Gastrocnemius medialis (tissue), 4 donors: Measurements from ENCODE around the gene C3orf62.
"Not testable (repeated sequence)": the region's sequence is repeated elsewhere in the genome, so short reads cannot be mapped to it uniquely, and the experiment has no call there.

Source experiments
- CTCF ChIP-seq, 5 experiments: fragments of 450-650 bp in 3 of 5; fragments of 200-600 bp in 2 of 5; sonication (generic) in 2 of 5; IDR thresholded peaks in 4 of 5; conservative IDR thresholded peaks in 1 of 5; 1 replicate in 4 of 5; 2 replicates in 1 of 5; pipeline ENCODE4 v1.5.1; 2016 to 2019; ENCODE audit warnings: antibody characterized with exemption in 5 of 5, mild to moderate bottlenecking in 3 of 5, moderate library complexity in 3 of 5
- POLR2A ChIP-seq, 2 donors: fragments of 450-650 bp; IDR thresholded peaks; one replicate each; pipeline ENCODE4 v1.6.1; 2017; ENCODE audit warnings: antibody characterized with exemption in 2 of 2, mild to moderate bottlenecking in 2 of 2, moderate library complexity in 2 of 2

GRCh38 chr3:49220985-49221563 is 56.0 kb downstream of the C3orf62 start:
- TF ChIP-seq CTCF (IDR thresholded peaks at IDR 0.05 in 4 of 5, conservative IDR thresholded peaks at IDR 0.05 in 1 of 5); POLR2A (IDR thresholded peaks at IDR 0.05): not testable (repeated sequence)
